ENCODE data around the gene NOL9. TPM values are rescaled to one million over a fixed set of nuclear protein-coding genes. Genes with fewer than 3 reads are reported as not detected.

The NOL9 gene
- polyA plus RNA-seq, 1 donor = 12.6 TPM

GRCh38 chr1:6477039-6477820 lies 77.1 kb downstream of the NOL9 start:
- DNase-seq = no peak
- no peaks in the 10 kb centered on the region for H3K36me3 ChIP-seq (ENCODE audit: control insufficient read depth, insufficient read depth, low read length)
- no peak overlapping the region for H3K4me3 ChIP-seq (ENCODE audit: low read length)
- H3K4me1 ChIP-seq (ENCODE audit: control insufficient read depth, insufficient read depth, low read length) = peaks cover 68% of the 10 kb centered on the region
- peak overlapping the region; percentile 67 for H3K27ac ChIP-seq (ENCODE audit: low read length)
- H3K27me3 ChIP-seq (ENCODE audit: control insufficient read depth, insufficient read depth, low read length) = no peaks in the 10 kb centered on the region
- H3K9me3 ChIP-seq (ENCODE audit: control insufficient read depth, low read depth, low read length) = no peaks in the 10 kb centered on the region
- WGBS (ENCODE audit: insufficient coverage, low lambda C conversion rate) = no CpG with 5 or more reads among the region's 24 CpGs

- Histone ChIP-seq H3K27ac (ENCODE audit: low read length) (peak overlapping the region; percentile 67), H3K9me3 (ENCODE audit: control insufficient read depth, low read depth, low read length) (peaks cover 1% of the 10 kb centered on the region), H3K4me1 (ENCODE audit: control insufficient read depth, insufficient read depth, low read length) (peaks cover 67% of the 10 kb centered on the region), H3K4me3 (ENCODE audit: low read length) (no peak overlapping the region), H3K36me3 (ENCODE audit: control insufficient read depth, insufficient read depth, low read length) (no peaks in the 10 kb centered on the region), H3K27me3 (ENCODE audit: control insufficient read depth, insufficient read depth, low read length) (no peaks in the 10 kb centered on the region)
- DNase-seq = peak; percentile 83 to 91
- WGBS (ENCODE audit: insufficient coverage, low lambda C conversion rate) = no CpG with 5 or more reads among the region's 5 CpGs
These were observed 77.8 kb downstream of the NOL9 start for GRCh38 chr1:6476483-6476882.

- Histone ChIP-seq H3K36me3 (ENCODE audit: control insufficient read depth, insufficient read depth, low read length) (peaks cover under 1% of the 10 kb centered on the region), H3K4me3 (ENCODE audit: low read length) (no peak overlapping the region), H3K4me1 (ENCODE audit: control insufficient read depth, insufficient read depth, low read length) (peaks cover 72% of the 10 kb centered on the region), H3K27me3 (ENCODE audit: control insufficient read depth, insufficient read depth, low read length) (no peaks in the 10 kb centered on the region), H3K9me3 (ENCODE audit: control insufficient read depth, low read depth, low read length) (peaks cover 8% of the 10 kb centered on the region), H3K27ac (ENCODE audit: low read length) (peak overlapping the region; percentile 67)
- no CpG with 5 or more reads among the region's 33 CpGs for WGBS (ENCODE audit: insufficient coverage, low lambda C conversion rate)
- peak; percentile 58 to 64 for DNase-seq
These were observed 78.8 kb downstream of the NOL9 start for GRCh38 chr1:6475381-6476133.

- DNase-seq = no peak
- Histone ChIP-seq H3K36me3 (ENCODE audit: control insufficient read depth, insufficient read depth, low read length) (peaks cover 8% of the 10 kb centered on the region), H3K27me3 (ENCODE audit: control insufficient read depth, insufficient read depth, low read length) (no peaks in the 10 kb centered on the region), H3K4me1 (ENCODE audit: control insufficient read depth, insufficient read depth, low read length) (peaks cover 74% of the 10 kb centered on the region), H3K9me3 (ENCODE audit: control insufficient read depth, low read depth, low read length) (peaks cover 14% of the 10 kb centered on the region), H3K4me3 (ENCODE audit: low read length) (no peak overlapping the region), H3K27ac (ENCODE audit: low read length) (no peak overlapping the region)
- WGBS (ENCODE audit: insufficient coverage, low lambda C conversion rate) = no CpG with 5 or more reads among the region's 13 CpGs
These were observed 79.5 kb downstream of the NOL9 start for GRCh38 chr1:6474815-6475282.

- Histone ChIP-seq H3K4me3 (ENCODE audit: low read length) (no peak overlapping the region), H3K27me3 (ENCODE audit: control insufficient read depth, insufficient read depth, low read length) (no peaks in the 10 kb centered on the region), H3K36me3 (ENCODE audit: control insufficient read depth, insufficient read depth, low read length) (peaks cover 13% of the 10 kb centered on the region), H3K9me3 (ENCODE audit: control insufficient read depth, low read depth, low read length) (peaks cover 14% of the 10 kb centered on the region), H3K27ac (ENCODE audit: low read length) (no peak overlapping the region), H3K4me1 (ENCODE audit: control insufficient read depth, insufficient read depth, low read length) (peaks cover 73% of the 10 kb centered on the region)
- WGBS (ENCODE audit: insufficient coverage, low lambda C conversion rate) = no CpG with 5 or more reads among the region's 33 CpGs
- DNase-seq = no peak
These were observed 80.1 kb downstream of the NOL9 start for GRCh38 chr1:6473974-6474814.

GRCh38 chr1:6473156-6473555 lies 81.2 kb downstream of the NOL9 start:
- H3K27ac ChIP-seq (ENCODE audit: low read length) = peak overlapping the region; percentile 99
- H3K4me1 ChIP-seq (ENCODE audit: control insufficient read depth, insufficient read depth, low read length) = peaks cover 73% of the 10 kb centered on the region
- no CpG with 5 or more reads among the region's 18 CpGs for WGBS (ENCODE audit: insufficient coverage, low lambda C conversion rate)
- H3K27me3 ChIP-seq (ENCODE audit: control insufficient read depth, insufficient read depth, low read length) = no peaks in the 10 kb centered on the region
- peaks cover 14% of the 10 kb centered on the region for H3K9me3 ChIP-seq (ENCODE audit: control insufficient read depth, low read depth, low read length)
- peaks cover 23% of the 10 kb centered on the region for H3K36me3 ChIP-seq (ENCODE audit: control insufficient read depth, insufficient read depth, low read length)
- DNase-seq = no peak
- H3K4me3 ChIP-seq (ENCODE audit: low read length) = no peak overlapping the region

GRCh38 chr1:6472391-6472790 lies 81.9 kb downstream of the NOL9 start:
- peaks cover 77% of the 10 kb centered on the region for H3K4me1 ChIP-seq (ENCODE audit: control insufficient read depth, insufficient read depth, low read length)
- H3K4me3 ChIP-seq (ENCODE audit: low read length) = no peak overlapping the region

GRCh38 chr1:6471970-6472368 lies 82.3 kb downstream of the NOL9 start:
- no CpG with 5 or more reads among the region's 7 CpGs for WGBS (ENCODE audit: insufficient coverage, low lambda C conversion rate)
- Histone ChIP-seq H3K36me3 (ENCODE audit: control insufficient read depth, insufficient read depth, low read length) (peaks cover 27% of the 10 kb centered on the region), H3K9me3 (ENCODE audit: control insufficient read depth, low read depth, low read length) (peaks cover 14% of the 10 kb centered on the region), H3K4me1 (ENCODE audit: control insufficient read depth, insufficient read depth, low read length) (peaks cover 77% of the 10 kb centered on the region), H3K27ac (ENCODE audit: low read length) (peak overlapping the region; percentile 99), H3K27me3 (ENCODE audit: control insufficient read depth, insufficient read depth, low read length) (no peaks in the 10 kb centered on the region), H3K4me3 (ENCODE audit: low read length) (peak overlapping the region; percentile 25)
- peak; percentile 95 to 98 for DNase-seq

More at GRCh38 chr1:6472391-6472790, 81.9 kb downstream of the NOL9 start:
- Histone ChIP-seq H3K27me3 (ENCODE audit: control insufficient read depth, insufficient read depth, low read length) (no peaks in the 10 kb centered on the region), H3K36me3 (ENCODE audit: control insufficient read depth, insufficient read depth, low read length) (peaks cover 25% of the 10 kb centered on the region), H3K27ac (ENCODE audit: low read length) (peak overlapping the region; percentile 99), H3K9me3 (ENCODE audit: control insufficient read depth, low read depth, low read length) (peaks cover 14% of the 10 kb centered on the region)
- DNase-seq = no peak
- WGBS (ENCODE audit: insufficient coverage, low lambda C conversion rate) = no CpG with 5 or more reads among the region's 10 CpGs
